ENCODE data around the gene ZNF385B. TPM values are rescaled to one million over a fixed set of nuclear protein-coding genes. Genes with fewer than 3 reads are reported as not detected.

ZNF385B gene
- polyA plus RNA-seq, 1 of the 3 experiments (the other 2 are of a cell fraction): 0.16 TPM

DNA sequence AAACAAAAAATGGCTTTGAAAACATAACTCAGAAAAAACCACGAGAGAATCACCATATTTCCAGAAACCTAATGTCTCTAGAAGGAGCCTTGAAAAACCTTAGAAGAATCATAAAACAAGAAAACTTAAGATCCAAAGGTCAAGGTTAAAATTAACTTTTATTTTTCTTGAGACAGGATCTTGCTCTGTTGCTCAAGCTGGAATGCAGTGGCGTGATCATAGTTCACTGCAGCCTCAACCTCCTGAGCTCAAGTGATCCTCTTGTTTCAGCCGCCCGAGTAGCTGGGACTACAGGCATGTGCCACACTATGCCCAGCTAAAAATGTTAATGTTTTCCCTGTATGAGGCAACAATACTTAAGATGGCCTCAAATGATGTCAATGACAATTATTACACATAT is 342.6 kb downstream of the ZNF385B start (continued):
- TF ChIP-seq REST (IDR thresholded peaks at IDR 0.05; ENCODE audit: low read depth, low read length) (no peak), GATA2 (CRISPR knock-in tag; IDR thresholded peaks at IDR 0.05) (no peak)

GRCh38 chr2:179513181-179513580 is 348.2 kb downstream of the ZNF385B start:
- ChIA-PET CTCF (interaction anchor here (1.0 to 1.1 kb wide), 2 partner anchors 10 to 72 kb away, joined by 3 to 4 read pairs; no protein-coding TSS in a partner anchor), POLR2A (no interaction called here)
- Histone ChIP-seq H3K27me3 (ENCODE audit: insufficient read depth) (no peaks in the 10 kb centered on the region), H3K9ac (no peak overlapping the region), H3K4me3 (ENCODE audit: low read depth in 2 of 2, low read length in 1 of 2) (no peak overlapping the region), H3K27ac (ENCODE audit: low read depth in 2 of 2, low read length in 1 of 2) (no peak overlapping the region), H3K36me3 (replicated peaks in 1 of 2; ENCODE audit: control insufficient read depth in 1 of 2, insufficient read depth in 2 of 2, low read length in 1 of 2) (no peaks in the 10 kb centered on the region), H3K4me2 (no peak overlapping the region), H3K79me2 (ENCODE audit: insufficient read depth) (no peaks in the 10 kb centered on the region), H3K4me1 (ENCODE audit: control insufficient read depth in 1 of 2, insufficient read depth in 2 of 2, low read depth in 1 of 2, low read length in 1 of 2) (no peaks in the 10 kb centered on the region; a peak in 1 of 4 replicates), H4K20me1 (ENCODE audit: insufficient read depth) (no peaks in the 10 kb centered on the region), H3K9me3 (no peaks in the 10 kb centered on the region), H2AFZ (ENCODE audit: low read depth) (no peak overlapping the region), H3F3A (replicated peaks; ENCODE audit: insufficient read depth) (no peaks in the 10 kb centered on the region), H3K9me2 (0 out of 2 replicates have a peak, but pooled peaks cover 2% of the 10 kb centered on the region)
- TF ChIP-seq USF1 (IDR thresholded peaks at IDR 0.05; ENCODE audit: borderline replicate concordance, low read depth): no peak
- TF ChIP-seq SIN3A (IDR thresholded peaks at IDR 0.05; ENCODE audit: borderline replicate concordance, low read depth, low read length): no peak
- no peak for TF ChIP-seq RFX5 (IDR thresholded peaks at IDR 0.05; ENCODE audit: low read length)
- TF ChIP-seq JUND (IDR thresholded peaks at IDR 0.05): no peak
- TF ChIP-seq IRF3 (IDR thresholded peaks at IDR 0.05; ENCODE audit: low read depth, low read length): no peak
- TF ChIP-seq, protein P1, sequence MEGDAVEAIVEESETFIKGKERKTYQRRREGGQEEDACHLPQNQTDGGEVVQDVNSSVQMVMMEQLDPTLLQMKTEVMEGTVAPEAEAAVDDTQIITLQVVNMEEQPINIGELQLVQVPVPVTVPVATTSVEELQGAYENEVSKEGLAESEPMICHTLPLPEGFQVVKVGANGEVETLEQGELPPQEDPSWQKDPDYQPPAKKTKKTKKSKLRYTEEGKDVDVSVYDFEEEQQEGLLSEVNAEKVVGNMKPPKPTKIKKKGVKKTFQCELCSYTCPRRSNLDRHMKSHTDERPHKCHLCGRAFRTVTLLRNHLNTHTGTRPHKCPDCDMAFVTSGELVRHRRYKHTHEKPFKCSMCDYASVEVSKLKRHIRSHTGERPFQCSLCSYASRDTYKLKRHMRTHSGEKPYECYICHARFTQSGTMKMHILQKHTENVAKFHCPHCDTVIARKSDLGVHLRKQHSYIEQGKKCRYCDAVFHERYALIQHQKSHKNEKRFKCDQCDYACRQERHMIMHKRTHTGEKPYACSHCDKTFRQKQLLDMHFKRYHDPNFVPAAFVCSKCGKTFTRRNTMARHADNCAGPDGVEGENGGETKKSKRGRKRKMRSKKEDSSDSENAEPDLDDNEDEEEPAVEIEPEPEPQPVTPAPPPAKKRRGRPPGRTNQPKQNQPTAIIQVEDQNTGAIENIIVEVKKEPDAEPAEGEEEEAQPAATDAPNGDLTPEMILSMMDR (IDR thresholded peaks at IDR 0.05): no peak
- no peak for TF ChIP-seq FOSL2 (IDR thresholded peaks at IDR 0.05; ENCODE audit: borderline replicate concordance, low read depth)
- WGBS (ENCODE audit: low lambda C conversion rate): 82% methylated on average over 1 of the region's 1 CpG
- DNase-seq: no peak
